Nephron progenitor cell (in vitro differentiated cells): ENCODE data around the gene CDCA4.

Source experiments
- DNase-seq: peaks from one replicate; pipeline ENCODE4 v3.0.0; 2021
- H3K27ac Mint-ChIP-seq: 2 replicates; pipeline ENCODE4 v1.8.0; 2021; ENCODE audit warnings: mild to moderate bottlenecking, moderate library complexity, mixed read lengths
- H3K27me3 Mint-ChIP-seq: 2 replicates; pipeline ENCODE4 v1.8.0; 2021; ENCODE audit warnings: mild to moderate bottlenecking, low read depth, mixed read lengths; ENCODE audit not compliant: poor library complexity
- H3K36me3 Mint-ChIP-seq: 2 replicates; pipeline ENCODE4 v1.8.0; 2021; ENCODE audit warnings: low read depth, mixed read lengths
- H3K4me1 Mint-ChIP-seq: 2 replicates; pipeline ENCODE4 v1.8.0; 2021; ENCODE audit warnings: mixed read lengths
- H3K4me3 Mint-ChIP-seq: 2 replicates; pipeline ENCODE4 v1.8.0; 2021; ENCODE audit warnings: mild to moderate bottlenecking, moderate library complexity, mixed read lengths
- H3K9me3 Mint-ChIP-seq: 2 replicates; pipeline ENCODE4 v1.8.0; 2021; ENCODE audit warnings: mild to moderate bottlenecking, moderate library complexity, mixed read lengths
- TF ChIP-seq, protein P1 (sequence below): fragments of 200-600 bp; sonication (generic); IDR thresholded peaks from 2 replicates; pipeline ENCODE4 v1.5.0; 2021; ENCODE audit warnings: antibody characterized with exemption

The CDCA4 gene

DNA sequence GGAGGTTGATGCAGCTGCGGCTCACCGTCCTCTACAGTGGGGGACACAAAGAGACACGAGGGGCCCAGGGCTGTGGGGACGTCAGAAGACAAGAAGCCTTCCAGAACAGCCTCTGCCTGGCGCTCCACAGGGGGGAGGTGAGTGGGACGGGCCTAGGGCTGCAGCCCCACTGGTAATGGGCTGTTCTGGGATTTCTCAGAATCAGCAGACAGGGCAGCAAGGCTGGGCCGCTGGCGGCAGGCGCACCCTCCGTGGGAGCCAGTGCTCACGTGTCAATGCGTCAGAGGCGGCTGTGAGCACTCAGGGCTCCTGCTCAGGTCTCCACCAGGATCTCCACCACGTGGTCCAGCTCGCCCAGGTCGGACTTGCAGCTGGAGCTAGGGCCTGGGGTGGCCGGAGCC is 10.0 kb downstream of the CDCA4 start:
- H3K36me3 Mint-ChIP-seq = peaks cover 20% of the 10 kb centered on the region
- DNase-seq = no peak
- H3K9me3 Mint-ChIP-seq = no peaks in the 10 kb centered on the region
- no peak overlapping the region for H3K27ac Mint-ChIP-seq
- TF ChIP-seq, protein P1, sequence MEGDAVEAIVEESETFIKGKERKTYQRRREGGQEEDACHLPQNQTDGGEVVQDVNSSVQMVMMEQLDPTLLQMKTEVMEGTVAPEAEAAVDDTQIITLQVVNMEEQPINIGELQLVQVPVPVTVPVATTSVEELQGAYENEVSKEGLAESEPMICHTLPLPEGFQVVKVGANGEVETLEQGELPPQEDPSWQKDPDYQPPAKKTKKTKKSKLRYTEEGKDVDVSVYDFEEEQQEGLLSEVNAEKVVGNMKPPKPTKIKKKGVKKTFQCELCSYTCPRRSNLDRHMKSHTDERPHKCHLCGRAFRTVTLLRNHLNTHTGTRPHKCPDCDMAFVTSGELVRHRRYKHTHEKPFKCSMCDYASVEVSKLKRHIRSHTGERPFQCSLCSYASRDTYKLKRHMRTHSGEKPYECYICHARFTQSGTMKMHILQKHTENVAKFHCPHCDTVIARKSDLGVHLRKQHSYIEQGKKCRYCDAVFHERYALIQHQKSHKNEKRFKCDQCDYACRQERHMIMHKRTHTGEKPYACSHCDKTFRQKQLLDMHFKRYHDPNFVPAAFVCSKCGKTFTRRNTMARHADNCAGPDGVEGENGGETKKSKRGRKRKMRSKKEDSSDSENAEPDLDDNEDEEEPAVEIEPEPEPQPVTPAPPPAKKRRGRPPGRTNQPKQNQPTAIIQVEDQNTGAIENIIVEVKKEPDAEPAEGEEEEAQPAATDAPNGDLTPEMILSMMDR = no peak
- H3K4me3 Mint-ChIP-seq = no peak overlapping the region
- peaks cover 32% of the 10 kb centered on the region for H3K4me1 Mint-ChIP-seq
- H3K27me3 Mint-ChIP-seq = no peaks in the 10 kb centered on the region

DNA sequence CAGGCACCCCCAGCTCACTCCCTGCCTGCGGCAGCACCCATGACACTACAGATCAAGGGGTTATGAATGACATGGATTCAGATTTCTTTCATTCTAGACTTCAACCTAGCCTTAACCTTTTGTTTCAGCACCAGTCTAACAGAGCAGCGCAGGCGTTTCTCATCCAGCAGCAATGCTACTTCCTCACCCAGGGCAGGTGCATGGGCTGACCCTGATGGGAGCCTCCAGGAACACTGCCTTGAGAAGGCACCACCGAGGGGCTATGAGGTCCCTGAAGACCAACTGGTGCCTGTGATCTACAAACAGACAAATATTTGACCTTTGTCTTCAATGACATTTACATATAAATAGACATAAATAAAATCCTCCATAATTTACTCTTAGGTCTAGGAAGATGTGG is 10.8 kb downstream of the CDCA4 start:
- no peaks in the 10 kb centered on the region for H3K9me3 Mint-ChIP-seq

DNA sequence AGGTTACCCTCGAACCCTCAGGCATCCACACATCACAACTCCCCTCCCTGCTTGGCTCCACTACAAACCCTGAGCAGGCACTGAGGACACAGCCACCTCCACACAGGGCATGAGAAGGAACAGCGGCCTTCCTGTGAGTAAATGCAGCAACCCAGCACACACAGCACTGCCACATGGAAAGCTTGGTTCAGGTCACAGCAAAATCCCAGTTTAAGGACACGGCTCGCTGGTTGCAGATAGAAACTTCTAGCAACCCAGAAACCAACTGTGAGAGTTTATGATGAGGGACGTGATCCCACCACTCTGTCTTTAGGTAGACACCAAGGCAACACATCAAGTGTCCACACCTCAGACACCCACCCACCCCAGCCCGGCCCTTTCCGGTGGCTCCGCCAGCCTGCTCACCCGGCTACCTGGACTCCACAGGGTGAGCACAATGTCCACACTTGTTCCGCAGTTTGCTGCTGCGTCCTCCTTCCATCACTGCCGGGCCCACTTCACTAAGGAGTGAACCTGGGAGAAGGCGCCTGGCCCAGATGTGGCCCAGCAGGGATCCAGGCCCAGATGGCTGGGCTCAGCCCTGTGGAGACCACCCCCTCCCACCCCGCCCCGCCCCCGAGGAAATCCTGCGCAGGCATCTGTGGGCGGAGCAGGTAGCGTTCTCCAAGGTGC is 13.2 kb downstream of the CDCA4 start:
- TF ChIP-seq, protein P1 = no peak
- peaks cover 6% of the 10 kb centered on the region for H3K4me1 Mint-ChIP-seq

More for the DNA sequence above, 10.8 kb downstream of the CDCA4 start:
- TF ChIP-seq, protein P1 = no peak
- H3K27ac Mint-ChIP-seq = peak overlapping the region; percentile 55
- peaks cover 26% of the 10 kb centered on the region for H3K4me1 Mint-ChIP-seq
- H3K4me3 Mint-ChIP-seq = no peak overlapping the region
- no peak for DNase-seq
- H3K27me3 Mint-ChIP-seq = no peaks in the 10 kb centered on the region
- H3K36me3 Mint-ChIP-seq = peaks cover 18% of the 10 kb centered on the region

DNA sequence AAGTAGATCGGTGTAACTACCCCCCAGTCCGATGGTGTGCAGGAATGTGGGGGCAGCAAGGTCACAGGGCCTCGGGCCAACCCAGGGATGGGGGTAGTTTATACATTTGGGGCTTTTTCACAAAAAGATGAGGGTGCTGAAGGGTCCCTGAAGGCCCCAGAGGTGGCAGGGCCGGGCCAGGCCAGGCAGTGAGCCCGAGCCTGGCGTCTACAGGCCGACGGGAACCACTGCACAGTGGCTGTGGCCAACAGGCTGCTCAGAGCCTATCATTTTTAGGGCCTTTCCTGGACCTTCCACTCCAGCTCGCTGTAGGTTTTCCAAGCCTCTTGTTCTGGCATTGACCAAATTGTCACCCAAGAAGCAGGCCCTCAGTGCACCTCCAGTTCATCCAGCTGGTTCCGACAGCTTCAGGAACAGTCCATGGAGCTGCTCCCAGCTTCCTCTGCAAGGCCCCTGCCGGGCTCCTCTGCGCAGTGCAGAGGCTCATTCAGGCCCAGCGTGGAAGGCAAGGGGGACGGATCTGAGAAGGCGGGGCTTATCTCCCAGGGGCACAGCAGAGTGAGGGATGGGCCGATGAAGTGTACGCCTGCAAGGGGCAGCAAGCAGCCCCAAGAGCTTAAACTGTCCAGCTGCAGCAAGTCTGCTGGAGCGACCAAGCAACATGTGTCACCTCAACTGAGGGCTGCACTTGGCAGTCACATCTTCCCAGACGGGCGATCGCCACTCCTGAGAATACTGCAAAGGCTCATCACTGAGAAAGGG is 13.9 kb downstream of the CDCA4 start:
- Mint-ChIP-seq H3K27ac (peak overlapping the region; percentile 76), H3K4me3 (no peak overlapping the region), H3K27me3 (no peaks in the 10 kb centered on the region), H3K9me3 (no peaks in the 10 kb centered on the region), H3K36me3 (peaks cover 18% of the 10 kb centered on the region), H3K4me1 (peaks cover 3% of the 10 kb centered on the region)
- no peak for DNase-seq
- TF ChIP-seq, protein P1 = no peak

More for the DNA sequence above, 13.2 kb downstream of the CDCA4 start:
- Mint-ChIP-seq H3K9me3 (no peaks in the 10 kb centered on the region), H3K27me3 (no peaks in the 10 kb centered on the region), H3K4me3 (no peak overlapping the region), H3K27ac (peak overlapping the region; percentile 75), H3K36me3 (peaks cover 18% of the 10 kb centered on the region)
- no peak for DNase-seq

DNA sequence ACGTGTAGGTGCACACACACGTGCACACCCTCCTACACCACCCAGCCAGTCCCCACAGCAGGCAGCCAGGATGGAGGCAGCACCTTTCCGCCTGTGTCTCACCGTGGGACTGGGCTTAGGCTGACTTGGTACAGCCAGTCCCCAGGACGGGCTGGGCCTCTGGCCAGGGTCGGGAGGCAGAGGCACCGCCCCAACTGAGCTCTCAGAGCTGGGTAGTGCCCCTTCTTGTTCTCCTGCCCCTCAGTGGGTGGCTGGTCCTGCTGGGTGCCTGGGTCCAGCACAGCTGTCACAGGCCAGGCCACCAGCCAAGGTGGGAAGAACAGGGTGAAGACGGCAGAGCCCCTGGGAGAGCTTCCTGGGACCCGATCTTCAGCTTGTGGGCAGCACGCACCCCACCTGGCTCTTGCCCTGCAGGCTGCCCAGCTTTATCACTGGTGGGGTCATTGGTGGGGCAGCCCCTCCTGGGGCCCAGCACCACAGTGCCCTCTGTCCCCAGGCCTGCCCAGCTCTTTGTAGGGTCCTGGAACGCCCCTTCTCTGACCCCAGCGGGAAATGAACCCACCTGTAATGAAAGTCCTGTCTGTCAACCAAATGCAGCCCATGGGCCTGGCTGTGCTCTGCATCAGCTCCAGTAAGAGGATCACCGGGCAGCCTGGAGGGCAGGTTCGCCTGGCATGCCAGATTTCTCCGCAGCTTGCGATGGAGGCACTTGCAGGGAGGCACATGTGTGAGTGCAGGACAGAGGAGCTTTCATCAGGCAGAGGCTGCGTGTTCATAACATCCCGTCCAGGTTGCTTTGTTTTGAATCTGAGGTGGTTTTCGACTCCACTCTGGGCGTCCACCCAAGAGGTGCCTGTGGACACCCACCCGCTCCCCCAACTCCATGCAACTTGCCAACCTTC is 14.7 kb downstream of the CDCA4 start:
- TF ChIP-seq, protein P1 = no peak
- no peak overlapping the region for H3K4me3 Mint-ChIP-seq
- peak overlapping the region; percentile 76 for H3K27ac Mint-ChIP-seq
- H3K4me1 Mint-ChIP-seq = no peaks in the 10 kb centered on the region
- no peaks in the 10 kb centered on the region for H3K9me3 Mint-ChIP-seq
- peaks cover 18% of the 10 kb centered on the region for H3K36me3 Mint-ChIP-seq
- no peaks in the 10 kb centered on the region for H3K27me3 Mint-ChIP-seq
- no peak for DNase-seq
